A172 (cell line): ENCODE measurements around the gene ATXN2. TPM values are rescaled to one million over a fixed set of nuclear protein-coding genes. Genes with fewer than 3 reads are reported as not detected.

Source experiments
- DNase-seq: peaks from one replicate; pipeline ENCODE4 v3.0.0-alpha.2; 2015; ENCODE audit warnings: low spot score
- total RNA-seq: library from RNA; depleted of rRNA; stranded (reverse); fragments of >200 nt; shearing (Covaris generic); gene quantifications from 2 replicates; pipeline ENCODE4 v1.2.3, GENCODE V29; 2014

ATXN2 gene
- total RNA-seq, 1 experiment from 2014 or later = 25.6 TPM

DNA sequence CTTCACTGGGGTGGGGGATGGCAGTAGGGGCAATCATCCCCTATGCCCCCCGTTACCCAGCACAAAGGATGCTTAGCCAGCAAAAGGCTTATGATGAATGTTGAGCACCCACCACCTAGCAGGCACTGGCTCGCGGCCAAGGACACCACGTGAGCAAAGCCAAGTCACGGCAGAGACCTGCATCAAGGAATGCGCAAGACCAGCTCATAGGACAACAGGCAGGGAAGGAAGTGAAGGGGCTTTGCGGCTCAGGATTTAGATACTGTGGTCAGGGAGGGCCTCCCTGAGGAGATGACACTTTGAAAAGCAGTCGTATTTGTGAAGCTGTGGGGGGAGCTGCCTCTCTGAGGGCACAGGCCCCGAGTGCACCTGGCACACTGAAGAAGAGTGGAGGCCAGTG, 160.6 kb downstream of the ATXN2 start:
- peak; percentile 78 for DNase-seq

DNA sequence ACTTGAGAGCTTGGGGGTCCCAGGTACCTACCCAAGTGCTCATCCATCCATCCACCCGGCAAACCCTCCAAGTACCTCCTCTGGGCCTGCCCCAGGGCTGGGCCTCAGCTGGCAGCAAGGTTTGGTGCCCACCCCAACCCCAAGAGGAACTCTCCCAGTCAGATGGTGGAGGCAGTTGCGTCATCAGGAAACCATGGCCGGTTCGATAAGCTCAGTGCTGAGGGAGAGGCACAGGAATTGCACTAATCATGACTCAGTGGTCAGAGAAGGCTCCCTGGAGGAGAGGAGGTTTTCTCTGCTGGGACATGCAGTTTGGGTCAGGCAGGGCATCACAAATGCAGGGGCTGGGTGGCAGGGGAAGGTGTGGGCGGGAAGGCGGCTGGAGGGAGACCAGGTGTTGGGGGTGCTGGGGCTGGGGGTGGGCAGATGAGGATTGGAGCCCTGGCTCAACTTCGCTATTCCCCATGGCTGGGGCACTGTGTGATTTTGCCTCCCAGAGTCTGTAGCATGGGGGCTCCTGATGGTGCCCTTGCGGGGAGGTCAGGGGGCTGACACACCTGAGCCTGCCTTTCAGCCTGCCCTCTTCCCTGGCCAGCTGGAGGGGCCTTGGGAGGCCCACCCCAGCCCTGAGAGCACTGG, 161.2 kb downstream of the ATXN2 start:
- DNase-seq = peak; percentile 80

DNA sequence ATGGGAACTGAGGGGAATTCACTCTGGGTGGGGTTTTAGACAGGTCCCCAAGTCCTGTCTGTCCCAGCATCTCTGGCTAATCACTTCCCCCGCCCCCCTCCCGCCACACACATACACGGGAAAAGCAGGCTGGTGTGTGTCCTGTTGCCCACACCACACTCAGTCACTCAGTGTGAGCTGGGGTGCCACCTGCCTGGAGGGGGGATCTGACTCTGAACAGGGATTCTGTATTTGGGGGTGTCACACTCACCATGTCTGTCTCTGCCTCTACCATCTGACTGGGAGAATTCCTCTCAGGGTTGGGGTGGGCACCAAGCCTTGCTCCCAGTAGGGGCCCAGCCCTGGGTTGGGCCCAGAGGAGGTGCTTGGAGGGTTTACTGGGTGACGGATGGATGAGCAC, 162.3 kb downstream of the ATXN2 start:
- no peak for DNase-seq

GRCh38 chr12:111436266-111436665, 162.8 kb downstream of the ATXN2 start:
- no peak for DNase-seq

GRCh38 chr12:111435661-111436201, 163.4 kb downstream of the ATXN2 start:
- DNase-seq = peak; percentile 55

DNA sequence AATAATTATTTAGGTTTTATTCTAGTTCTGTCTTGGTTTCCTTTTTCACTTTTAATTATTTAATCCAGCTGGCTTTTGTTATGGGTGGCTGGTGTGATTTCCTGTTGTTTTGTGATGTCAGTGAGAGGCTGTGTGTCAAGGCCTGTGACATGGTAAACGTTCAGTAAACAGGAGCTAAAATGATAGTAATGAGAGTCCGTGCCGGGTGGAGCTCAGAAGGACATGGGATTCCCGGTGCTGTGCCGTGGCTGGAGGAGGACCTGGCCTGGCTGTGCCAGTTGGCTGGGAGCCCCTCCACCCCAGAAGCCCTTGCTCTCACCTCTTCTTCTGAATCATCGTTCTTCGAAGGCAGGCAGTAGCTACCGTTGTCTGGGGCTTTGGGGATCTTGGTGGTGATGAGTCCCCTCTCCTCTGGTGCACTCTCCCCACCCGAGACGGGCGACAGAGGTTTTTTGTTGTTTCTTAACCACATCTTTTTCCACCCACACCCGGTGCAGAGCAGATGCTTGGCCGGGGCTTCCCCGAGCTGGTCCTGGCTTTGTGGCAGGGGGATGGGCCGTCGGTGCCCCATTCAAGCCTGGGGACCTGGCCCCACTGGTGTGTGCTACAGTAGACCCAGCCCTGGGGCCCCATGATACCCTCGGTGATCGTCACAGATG, 164.3 kb downstream of the ATXN2 start:
- peak; percentile 60 for DNase-seq

- no peak for DNase-seq
These were observed 165.1 kb downstream of the ATXN2 start for GRCh38 chr12:111434049-111434448.

- DNase-seq = no peak
These were observed 167.3 kb downstream of the ATXN2 start for GRCh38 chr12:111431772-111432171.

- DNase-seq = no peak
These were observed 168.4 kb downstream of the ATXN2 start for GRCh38 chr12:111430433-111431353.

DNA sequence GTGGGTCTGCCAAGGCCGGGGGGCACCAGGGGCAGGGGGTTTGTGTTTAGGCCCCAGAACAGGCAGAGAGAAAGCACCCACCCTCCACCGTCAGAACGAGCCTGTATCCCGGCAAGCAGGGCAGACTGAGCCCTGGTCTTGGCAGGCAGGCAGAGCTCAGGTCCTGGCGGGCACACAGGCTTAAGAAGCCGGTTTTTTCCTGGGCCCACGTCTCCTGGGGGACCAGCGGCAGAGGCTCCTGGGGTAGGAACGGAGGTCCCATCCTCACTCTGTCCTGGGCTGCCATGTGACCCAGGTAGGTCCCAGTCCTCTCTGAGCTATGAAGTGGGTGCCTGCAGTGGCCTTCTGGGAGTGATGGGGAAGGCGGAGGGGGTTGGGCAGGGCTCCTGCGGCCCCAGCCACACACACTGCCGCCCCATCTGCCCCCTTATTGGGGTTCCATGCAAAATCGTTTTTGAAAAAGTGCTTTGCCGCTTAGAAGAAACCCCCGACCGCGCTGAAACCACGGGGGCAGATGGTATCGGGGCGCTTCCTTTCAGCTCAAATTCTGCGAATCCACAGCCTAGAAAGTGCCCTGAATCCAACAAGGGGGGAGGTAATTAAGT, 169.2 kb downstream of the ATXN2 start:
- no peak for DNase-seq

GRCh38 chr12:111428728-111429175, 170.4 kb downstream of the ATXN2 start:
- peak; percentile 50 for DNase-seq

DNA sequence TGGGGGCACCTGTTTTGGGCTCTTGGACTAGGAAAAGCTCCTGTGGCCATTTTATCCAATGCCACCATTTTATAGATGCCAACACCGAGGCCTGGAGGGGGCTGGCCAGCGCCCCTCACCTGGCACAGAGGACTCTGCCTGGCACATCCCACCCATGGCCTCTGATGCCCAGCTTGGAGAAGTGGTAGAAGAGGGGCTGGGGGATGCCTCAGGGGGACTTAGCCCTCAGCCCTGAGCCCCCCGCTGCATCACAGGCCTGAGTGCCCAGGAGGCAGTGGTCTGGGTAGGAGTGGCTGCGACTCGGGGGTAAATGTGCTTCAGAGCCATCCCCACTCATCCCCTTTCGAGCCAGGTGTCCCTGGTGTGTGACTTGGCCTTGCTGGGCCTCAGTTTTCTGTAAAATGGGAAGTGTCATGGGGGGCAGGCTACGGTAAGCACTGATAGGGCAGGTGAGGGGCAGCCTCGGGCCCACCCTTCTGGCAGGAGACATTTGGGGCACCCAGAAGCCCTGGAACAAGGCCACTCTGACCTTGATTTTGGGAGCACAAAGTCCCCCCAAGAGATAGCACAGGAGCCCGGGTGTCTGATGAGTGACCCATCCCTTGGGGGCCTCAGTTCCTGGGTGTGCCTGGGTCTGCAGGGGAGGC, 170.9 kb downstream of the ATXN2 start:
- no peak for DNase-seq

GRCh38 chr12:111427417-111428074, 171.6 kb downstream of the ATXN2 start:
- no peak for DNase-seq

GRCh38 chr12:111426344-111427185, 172.6 kb downstream of the ATXN2 start:
- no peak for DNase-seq

DNA sequence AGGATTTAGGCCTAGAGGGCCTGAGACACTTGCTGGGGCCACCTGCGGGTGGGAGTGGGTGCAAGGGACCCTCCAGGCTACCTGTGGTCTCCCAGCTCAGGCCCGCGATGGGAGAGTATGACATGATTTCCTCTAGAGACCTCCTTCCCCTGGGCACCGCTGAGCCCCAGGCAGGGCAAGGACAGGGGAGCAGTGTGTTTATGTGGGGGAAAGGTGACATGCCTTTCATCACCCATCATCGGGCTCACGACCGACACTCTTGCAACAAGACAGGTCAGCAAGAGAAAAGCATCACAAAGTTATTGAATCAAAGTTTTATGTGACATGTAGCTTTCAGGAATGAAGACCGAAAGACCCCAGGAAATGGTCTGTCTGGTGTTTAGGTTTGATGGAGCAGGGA, 173.5 kb downstream of the ATXN2 start:
- DNase-seq = no peak

DNA sequence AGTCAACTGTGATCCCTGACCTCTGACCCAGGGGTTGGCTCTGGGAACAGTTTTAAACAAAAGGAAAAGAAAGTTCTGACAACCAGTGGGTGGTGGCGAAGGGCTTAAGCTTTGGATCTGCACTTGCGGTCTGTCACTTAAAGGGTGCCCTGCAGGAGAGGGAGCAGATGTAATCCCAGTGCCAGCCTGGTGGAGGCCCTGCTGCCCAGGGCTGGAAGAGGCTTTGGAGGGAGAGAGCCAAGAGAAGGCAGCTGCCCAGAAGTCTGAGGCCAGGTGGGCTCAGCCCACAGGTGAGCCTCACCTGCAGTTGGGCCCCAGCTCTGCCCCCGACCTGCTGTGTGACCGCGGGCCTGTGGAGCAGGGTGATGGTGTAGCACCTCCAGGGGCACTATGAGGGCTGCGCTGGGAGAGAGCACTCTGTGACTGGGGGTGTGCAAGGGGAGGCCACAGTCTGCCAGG, 174.3 kb downstream of the ATXN2 start:
- DNase-seq = no peak

GRCh38 chr12:111424189-111424792, 174.8 kb downstream of the ATXN2 start:
- DNase-seq = no peak

GRCh38 chr12:111420494-111420893, 178.6 kb downstream of the ATXN2 start:
- no peak for DNase-seq

- no peak for DNase-seq
These were observed 179.3 kb downstream of the ATXN2 start for GRCh38 chr12:111419784-111420183.

DNA sequence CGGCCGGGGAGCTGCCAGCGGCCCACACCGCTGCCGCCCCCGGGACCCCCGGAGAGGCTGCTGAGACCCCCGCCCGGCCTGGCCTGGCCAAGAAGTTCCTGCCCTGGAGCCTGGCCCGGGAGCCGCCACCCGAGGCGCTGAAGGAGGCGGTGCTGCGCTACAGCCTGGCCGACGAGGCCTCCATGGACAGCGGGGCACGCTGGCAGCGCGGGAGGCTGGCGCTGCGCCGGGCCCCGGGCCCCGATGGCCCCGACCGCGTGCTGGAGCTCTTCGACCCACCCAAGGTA, 180.6 kb downstream of the ATXN2 start:
- no peak for DNase-seq
